Activated naive CD8-positive, alpha-beta T cell (primary cell): ENCODE results near the gene MAP3K2.

ENCODE experiments used
- H3K27ac Mint-ChIP-seq: one replicate; pipeline ENCODE4 v1.8.0; 2021; ENCODE audit warnings: mixed read lengths
- H3K27me3 Mint-ChIP-seq: one replicate; pipeline ENCODE4 v1.8.0; 2021; ENCODE audit warnings: mixed read lengths
- H3K36me3 Mint-ChIP-seq: one replicate; pipeline ENCODE4 v1.8.0; 2021; ENCODE audit warnings: mixed read lengths
- H3K4me1 Mint-ChIP-seq: one replicate; pipeline ENCODE4 v1.8.0; 2021; ENCODE audit warnings: low read depth, mixed read lengths
- H3K4me3 Mint-ChIP-seq: one replicate; pipeline ENCODE4 v1.8.0; 2021; ENCODE audit warnings: mild to moderate bottlenecking, mixed read lengths
- H3K9me3 Mint-ChIP-seq: one replicate; pipeline ENCODE4 v1.8.0; 2021; ENCODE audit warnings: low read depth, mixed read lengths

MAP3K2 gene

GRCh38 chr2:127387655-127388422 is at the start of gene MAP3K2:
Gene MAP3K2, minus strand, starts transcription at chr2:127387975. Its CDS starts 44,846 bp downstream, at chr2:127343129.
- Mint-ChIP-seq H3K27me3 (no peaks in the 10 kb centered on the region), H3K9me3 (no peaks in the 10 kb centered on the region), H3K4me3 (peak within 1 kb of the TSS; percentile 94), H3K27ac (peak within 1 kb of the TSS; percentile 97), H3K4me1 (peaks cover 69% of the 10 kb centered on the region), H3K36me3 (peaks cover 8% of the 10 kb centered on the region)

GRCh38 chr2:127437056-127437455 is 49.3 kb upstream of the MAP3K2 start:
- Mint-ChIP-seq H3K27me3 (no peaks in the 10 kb centered on the region), H3K4me1 (no peaks in the 10 kb centered on the region), H3K36me3 (peaks cover 4% of the 10 kb centered on the region), H3K9me3 (peaks cover 5% of the 10 kb centered on the region), H3K27ac (no peak overlapping the region), H3K4me3 (no peak overlapping the region)

GRCh38 chr2:127434515-127434914 is 46.7 kb upstream of the MAP3K2 start:
- no peak overlapping the region for H3K27ac Mint-ChIP-seq
- no peaks in the 10 kb centered on the region for H3K27me3 Mint-ChIP-seq
- H3K36me3 Mint-ChIP-seq, result no peaks in the 10 kb centered on the region
- H3K9me3 Mint-ChIP-seq, result no peaks in the 10 kb centered on the region
- H3K4me1 Mint-ChIP-seq, result no peaks in the 10 kb centered on the region
- H3K4me3 Mint-ChIP-seq, result no peak overlapping the region

GRCh38 chr2:127431408-127432023 is 43.7 kb upstream of the MAP3K2 start:
- Mint-ChIP-seq H3K36me3 (no peaks in the 10 kb centered on the region), H3K4me3 (no peak overlapping the region), H3K27me3 (no peaks in the 10 kb centered on the region), H3K27ac (no peak overlapping the region), H3K4me1 (no peaks in the 10 kb centered on the region), H3K9me3 (no peaks in the 10 kb centered on the region)

GRCh38 chr2:127429844-127430425 is 42.2 kb upstream of the MAP3K2 start:
- H3K36me3 Mint-ChIP-seq, result no peaks in the 10 kb centered on the region
- H3K4me1 Mint-ChIP-seq, result no peaks in the 10 kb centered on the region
- no peak overlapping the region for H3K4me3 Mint-ChIP-seq
- no peaks in the 10 kb centered on the region for H3K9me3 Mint-ChIP-seq
- H3K27ac Mint-ChIP-seq, result peak overlapping the region; percentile 2
- H3K27me3 Mint-ChIP-seq, result peaks cover 10% of the 10 kb centered on the region

GRCh38 chr2:127429291-127429690 is 41.5 kb upstream of the MAP3K2 start:
- H3K4me1 Mint-ChIP-seq, result no peaks in the 10 kb centered on the region
- H3K36me3 Mint-ChIP-seq, result no peaks in the 10 kb centered on the region
- H3K27ac Mint-ChIP-seq, result no peak overlapping the region
- H3K27me3 Mint-ChIP-seq, result peaks cover 10% of the 10 kb centered on the region
- no peaks in the 10 kb centered on the region for H3K9me3 Mint-ChIP-seq
- H3K4me3 Mint-ChIP-seq, result no peak overlapping the region

GRCh38 chr2:127428815-127429109 is 41.0 kb upstream of the MAP3K2 start:
- Mint-ChIP-seq H3K4me1 (peaks cover 3% of the 10 kb centered on the region), H3K9me3 (no peaks in the 10 kb centered on the region), H3K36me3 (no peaks in the 10 kb centered on the region), H3K27me3 (peaks cover 13% of the 10 kb centered on the region), H3K27ac (no peak overlapping the region), H3K4me3 (no peak overlapping the region)

- Mint-ChIP-seq H3K9me3 (no peaks in the 10 kb centered on the region), H3K36me3 (no peaks in the 10 kb centered on the region), H3K27ac (no peak overlapping the region), H3K27me3 (peaks cover 16% of the 10 kb centered on the region), H3K4me3 (no peak overlapping the region), H3K4me1 (peaks cover 6% of the 10 kb centered on the region)
These were observed 40.5 kb upstream of the MAP3K2 start for GRCh38 chr2:127428057-127428814.

GRCh38 chr2:127427376-127428056 is 39.7 kb upstream of the MAP3K2 start:
- Mint-ChIP-seq H3K4me3 (no peak overlapping the region), H3K36me3 (no peaks in the 10 kb centered on the region), H3K27me3 (peaks cover 16% of the 10 kb centered on the region), H3K27ac (no peak overlapping the region), H3K4me1 (peaks cover 6% of the 10 kb centered on the region), H3K9me3 (no peaks in the 10 kb centered on the region)

GRCh38 chr2:127426501-127427354 is 39.0 kb upstream of the MAP3K2 start:
- Mint-ChIP-seq H3K36me3 (no peaks in the 10 kb centered on the region), H3K27me3 (peaks cover 20% of the 10 kb centered on the region), H3K4me3 (no peak overlapping the region), H3K4me1 (peaks cover 10% of the 10 kb centered on the region), H3K9me3 (no peaks in the 10 kb centered on the region), H3K27ac (no peak overlapping the region)

- no peaks in the 10 kb centered on the region for H3K9me3 Mint-ChIP-seq
- H3K4me3 Mint-ChIP-seq, result no peak overlapping the region
- H3K4me1 Mint-ChIP-seq, result peaks cover 10% of the 10 kb centered on the region
- H3K27me3 Mint-ChIP-seq, result peaks cover 26% of the 10 kb centered on the region
- H3K27ac Mint-ChIP-seq, result no peak overlapping the region
- H3K36me3 Mint-ChIP-seq, result no peaks in the 10 kb centered on the region
These were observed 38.0 kb upstream of the MAP3K2 start for GRCh38 chr2:127425540-127426490.

GRCh38 chr2:127424598-127425520 is 37.1 kb upstream of the MAP3K2 start:
- H3K9me3 Mint-ChIP-seq, result no peaks in the 10 kb centered on the region
- H3K4me1 Mint-ChIP-seq, result peaks cover 10% of the 10 kb centered on the region
- H3K27me3 Mint-ChIP-seq, result peaks cover 28% of the 10 kb centered on the region
- H3K36me3 Mint-ChIP-seq, result no peaks in the 10 kb centered on the region
- H3K4me3 Mint-ChIP-seq, result no peak overlapping the region
- no peak overlapping the region for H3K27ac Mint-ChIP-seq
